NAMALWA (cell line): ENCODE results near the gene ZDBF2.
"Not testable (repeated sequence)": the region's sequence is repeated elsewhere in the genome, so short reads cannot be mapped to it uniquely, and the experiment has no call there.

Experiments
- DNase-seq: peaks from one replicate; pipeline ENCODE4 v3.0.0-alpha.2; 2015; ENCODE audit warnings: low spot score

ZDBF2 gene

DNA sequence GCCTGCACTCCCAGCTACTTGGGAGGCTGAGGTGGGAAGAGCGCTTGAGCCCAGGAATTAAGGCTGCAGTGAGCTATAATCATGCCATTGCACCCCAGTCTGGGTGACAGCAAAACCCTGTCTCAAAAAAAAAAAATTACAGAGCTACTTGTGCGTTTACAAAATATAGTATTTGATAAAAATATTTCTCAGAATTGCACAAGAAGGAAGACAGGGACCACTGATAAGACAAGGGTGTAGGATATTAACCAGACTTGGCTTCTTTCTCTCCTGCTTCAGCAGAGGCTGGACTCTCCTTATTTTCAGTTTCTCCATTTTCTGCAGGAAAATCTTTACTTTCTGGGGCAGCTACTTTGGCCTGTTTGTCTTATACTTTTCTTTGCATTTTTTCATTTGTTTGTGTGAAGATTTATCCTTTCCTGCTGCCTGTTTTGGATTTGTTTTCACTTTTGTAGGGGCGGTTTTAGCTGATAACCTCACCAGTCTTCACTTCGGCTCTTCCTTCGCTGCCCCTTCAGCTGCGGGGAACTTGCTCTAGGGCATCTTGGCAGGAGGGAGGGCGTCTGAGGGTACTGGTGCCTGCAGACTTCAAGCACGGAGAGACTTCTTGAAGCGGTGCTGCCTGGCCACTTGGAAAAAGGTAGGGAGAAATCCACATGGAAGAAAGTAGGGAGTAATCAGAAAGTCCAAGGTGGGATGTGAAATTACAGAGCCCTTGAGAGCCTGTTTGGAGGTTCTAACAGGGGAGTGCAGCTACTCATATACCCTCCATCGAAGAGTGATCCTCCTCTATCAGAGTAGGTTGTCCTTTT, 14.9 kb upstream of the ZDBF2 start:
- no peak for DNase-seq

DNA sequence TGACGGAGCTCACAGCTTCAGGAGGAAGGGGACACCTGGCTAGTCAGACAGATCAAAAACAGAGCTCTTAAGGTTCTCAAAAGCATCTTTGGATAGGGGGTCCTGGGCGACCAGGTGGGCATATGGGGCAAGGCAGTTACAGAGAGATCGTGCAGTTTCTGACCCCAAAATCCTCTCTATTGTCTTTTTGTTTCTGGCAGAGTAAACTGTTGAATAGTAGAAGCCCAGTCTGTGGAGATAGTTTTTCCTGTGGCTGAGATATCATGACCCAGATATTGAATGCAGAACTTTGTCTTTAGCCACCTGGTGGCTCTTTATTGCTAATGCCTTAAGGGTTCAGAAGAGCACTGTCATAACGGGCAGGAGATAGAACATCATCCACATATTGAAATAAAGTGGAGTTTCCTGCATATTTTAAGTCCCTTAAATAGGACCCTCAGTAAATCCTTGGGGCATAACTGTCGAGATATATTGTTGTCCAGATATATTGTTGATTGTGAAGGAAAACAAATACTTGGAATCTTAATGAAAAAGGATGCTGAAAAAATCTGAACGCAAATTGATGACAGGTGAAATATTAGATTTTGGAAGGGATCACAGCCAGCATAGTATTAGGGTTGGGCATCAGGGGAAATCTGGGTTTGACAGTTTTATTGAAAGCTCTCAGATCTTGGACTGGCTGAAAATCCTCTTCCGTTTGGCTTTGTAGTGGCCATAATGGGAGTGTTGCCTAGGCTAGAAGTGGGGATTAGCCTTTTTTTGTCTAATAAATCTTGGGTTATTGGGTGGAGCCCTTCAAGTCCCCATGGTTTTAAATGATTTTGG, 14.1 kb upstream of the ZDBF2 start:
- DNase-seq, result peak; percentile 69

DNA sequence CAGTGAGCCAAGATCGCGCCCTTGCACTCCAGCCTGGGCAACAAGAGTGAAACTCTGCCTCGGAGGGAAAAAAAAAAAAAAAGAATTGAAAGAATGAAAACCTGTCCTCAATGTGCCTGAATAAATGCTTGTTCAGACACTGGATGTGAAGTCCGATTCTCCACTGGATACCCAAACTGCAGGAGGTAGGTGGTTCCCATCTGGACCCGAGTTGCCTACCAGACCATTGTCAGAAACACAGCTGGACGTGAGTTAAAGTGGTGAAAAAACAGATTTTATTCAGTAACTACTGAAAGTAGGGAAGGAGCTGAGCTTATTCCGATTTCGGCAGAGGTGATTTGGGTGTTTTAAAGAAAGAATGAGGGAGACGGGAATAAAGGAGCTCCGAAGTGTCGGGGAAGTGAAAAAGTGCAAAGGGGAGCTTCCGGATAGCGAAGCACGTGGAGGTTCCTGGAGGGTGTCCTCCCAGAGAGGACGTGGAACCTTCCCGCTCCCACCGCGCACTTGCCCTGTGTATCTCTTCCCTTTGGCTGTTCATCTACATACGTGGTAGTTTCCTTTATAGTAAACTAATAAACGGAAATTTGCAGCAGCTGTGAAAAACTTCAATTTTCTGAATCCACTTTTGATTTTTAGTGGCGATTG, 10.4 kb upstream of the ZDBF2 start:
- DNase-seq, result no peak

DNA sequence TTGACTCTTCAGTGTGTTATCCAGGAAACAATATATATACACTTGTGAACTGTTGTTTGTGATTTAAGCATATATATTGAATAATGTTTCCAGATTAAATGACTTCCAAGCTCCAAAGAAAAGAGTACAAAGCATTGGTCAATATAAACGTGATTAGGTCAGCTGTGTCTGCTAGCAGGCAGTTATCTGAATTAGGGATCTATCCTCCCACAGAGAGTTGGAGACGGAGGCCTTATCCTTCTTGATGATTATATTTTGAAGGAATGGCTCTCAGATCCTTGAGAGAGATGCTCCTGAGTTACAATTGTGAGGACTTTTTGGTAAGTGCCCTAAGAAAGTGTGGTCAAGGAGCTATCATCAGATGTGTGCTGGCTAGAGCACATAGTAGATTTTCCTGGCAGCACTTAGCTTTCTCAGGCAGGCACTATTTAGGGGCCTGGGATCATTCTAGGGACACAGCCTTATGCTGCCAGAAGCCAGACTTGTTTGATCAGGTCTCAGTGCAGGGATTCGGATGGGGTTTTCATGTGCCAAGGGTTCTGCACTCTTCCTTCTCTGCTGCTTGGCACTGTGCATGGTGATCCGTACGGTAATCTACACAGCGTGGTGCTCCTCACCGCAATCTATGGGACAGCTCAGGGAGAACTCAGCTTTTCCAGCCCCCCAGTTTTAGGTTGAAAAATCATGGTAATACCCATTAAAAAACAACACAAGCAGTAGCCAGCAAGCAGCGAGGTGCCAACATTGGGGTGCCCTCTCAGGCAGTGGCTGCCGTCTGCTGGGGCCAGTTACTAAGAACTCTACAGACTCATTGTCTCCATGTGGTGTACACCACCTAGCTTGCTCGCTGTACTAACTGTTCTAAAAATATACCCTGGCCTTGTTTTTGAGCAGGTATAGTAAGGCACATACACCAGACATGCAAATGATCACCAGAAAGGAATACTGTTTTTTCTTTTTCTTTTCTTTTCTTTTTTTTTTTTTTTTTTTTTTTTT, 8.0 kb upstream of the ZDBF2 start:
- DNase-seq, result no peak

DNA sequence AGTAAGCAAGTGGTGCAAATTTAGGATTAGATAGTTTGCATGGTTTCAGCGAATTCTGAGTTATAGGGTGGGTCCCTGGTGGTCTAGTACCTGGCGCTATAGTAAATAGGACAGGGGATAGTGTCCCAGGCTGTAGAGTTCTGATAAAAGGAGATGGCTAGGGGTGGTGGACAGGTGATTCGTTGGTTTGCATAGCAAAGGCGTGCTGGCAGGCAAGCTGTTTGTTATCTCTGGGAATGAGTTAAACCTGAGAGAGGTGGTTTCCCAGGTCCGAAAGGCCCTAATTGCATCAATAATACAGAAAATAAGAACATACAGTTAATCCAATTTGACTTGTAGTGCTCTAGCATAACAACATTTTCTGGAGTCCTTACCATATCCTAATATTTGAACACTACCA, 6.9 kb upstream of the ZDBF2 start:
- no peak for DNase-seq

DNA sequence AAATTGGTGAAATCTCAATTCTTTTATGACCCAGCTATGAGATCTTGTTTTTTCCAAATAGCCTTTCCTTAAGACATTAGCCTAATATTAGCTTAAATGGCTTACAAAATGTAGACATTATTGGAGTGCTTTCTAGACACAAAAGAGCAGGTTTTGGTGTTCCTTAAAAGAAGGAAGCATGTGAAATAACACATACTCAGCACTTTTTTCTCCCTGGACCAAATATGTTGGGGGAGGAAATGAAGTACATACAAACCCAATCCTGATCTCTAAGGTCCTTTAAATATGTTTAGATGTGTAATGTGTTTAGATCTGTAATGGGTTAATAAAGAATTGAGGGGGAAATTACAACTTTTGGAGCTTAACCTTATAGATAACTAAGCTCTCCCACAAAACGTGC, 3.4 kb upstream of the ZDBF2 start:
- DNase-seq, result no peak

DNA sequence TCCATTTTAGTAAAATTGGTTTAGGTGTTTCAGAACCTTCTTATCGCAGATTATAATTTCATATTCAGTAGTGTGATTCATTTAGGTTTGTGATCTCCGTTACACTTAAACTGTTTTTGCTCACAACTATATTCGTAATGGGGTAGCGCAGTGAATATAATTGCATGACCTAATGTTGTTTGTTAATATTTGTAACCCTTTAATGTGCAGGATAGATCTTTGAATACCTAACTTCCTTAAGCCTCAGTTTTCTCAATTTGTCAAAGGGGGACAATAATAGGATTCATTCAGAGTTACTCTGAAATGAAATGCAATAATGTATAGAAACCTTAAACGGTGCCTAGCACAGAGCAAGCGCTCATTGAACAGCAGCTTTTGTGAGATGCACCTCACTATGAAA, 558 bp upstream of the ZDBF2 start:
- DNase-seq, result peak; percentile 6

DNA sequence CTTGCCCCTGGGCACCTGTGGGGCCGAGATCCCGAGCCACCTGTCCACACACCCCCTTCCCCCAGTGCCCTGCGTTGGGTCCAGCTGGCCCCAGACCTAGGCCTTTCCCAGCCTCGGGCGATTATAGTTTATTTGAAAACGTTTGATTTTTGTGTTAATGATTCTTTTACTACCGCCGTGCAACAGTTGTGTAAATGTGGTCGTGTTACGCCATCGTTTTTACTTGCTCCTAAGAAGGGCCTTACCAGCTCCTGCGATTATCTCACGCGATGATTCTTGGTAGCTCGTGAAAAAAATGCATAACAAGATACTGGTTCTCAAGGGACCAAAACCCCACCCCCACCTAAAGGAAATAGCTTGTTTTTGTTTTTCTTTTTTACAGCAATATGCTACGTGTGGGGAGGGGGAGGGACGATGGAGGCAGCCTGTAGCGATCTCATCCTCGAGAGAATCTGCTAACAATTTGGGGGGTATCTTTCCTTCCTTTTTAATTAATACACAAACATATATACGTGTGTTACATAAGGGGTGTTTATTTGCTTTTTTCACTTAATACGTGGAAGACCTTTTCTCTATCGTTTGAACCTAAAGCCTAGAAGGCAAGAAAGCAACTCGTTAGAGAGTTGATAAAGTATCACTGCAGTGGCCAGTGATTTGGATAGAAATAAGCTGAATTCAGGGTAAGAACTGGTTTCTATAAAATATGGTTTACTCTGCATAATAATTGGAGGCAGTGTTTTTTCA, 1.0 kb downstream of the ZDBF2 start:
- peak; percentile 84 for DNase-seq

DNA sequence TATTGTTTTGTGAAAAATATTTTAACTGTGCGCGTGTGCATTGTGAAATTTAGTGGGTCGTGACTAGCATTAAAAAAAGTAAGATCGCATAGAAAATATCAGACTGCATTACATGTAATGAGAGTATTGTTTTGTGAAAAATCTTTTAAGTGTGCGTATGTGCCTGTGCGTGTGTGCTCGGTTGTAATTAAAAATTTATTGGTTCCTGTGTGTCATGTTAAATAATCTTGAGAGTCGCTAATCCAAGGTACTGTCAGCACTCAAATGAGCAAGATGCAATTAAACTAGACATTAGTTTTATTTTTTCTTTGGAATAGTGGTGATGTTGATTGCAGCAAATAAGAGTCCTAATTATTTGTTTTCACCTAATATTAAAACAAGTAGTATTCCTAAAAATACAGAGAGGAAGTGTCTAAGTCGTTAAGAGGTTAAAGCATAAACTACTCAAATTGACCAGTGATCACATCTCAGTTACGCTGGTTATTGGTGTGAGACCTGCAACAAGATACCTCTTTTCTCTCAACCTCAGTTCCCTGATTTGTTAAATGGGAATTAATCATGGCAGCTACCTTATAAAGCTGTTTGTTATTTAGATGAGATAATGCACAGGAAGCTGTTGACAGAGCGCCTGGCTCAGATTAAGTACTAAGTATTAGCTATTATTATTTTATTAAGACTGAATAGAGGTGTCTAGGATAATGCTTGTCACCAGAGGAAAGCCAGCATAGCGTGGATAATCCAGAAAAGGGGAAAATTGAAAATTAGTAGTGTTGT, 1.9 kb downstream of the ZDBF2 start:
- peak; percentile 27 for DNase-seq

DNA sequence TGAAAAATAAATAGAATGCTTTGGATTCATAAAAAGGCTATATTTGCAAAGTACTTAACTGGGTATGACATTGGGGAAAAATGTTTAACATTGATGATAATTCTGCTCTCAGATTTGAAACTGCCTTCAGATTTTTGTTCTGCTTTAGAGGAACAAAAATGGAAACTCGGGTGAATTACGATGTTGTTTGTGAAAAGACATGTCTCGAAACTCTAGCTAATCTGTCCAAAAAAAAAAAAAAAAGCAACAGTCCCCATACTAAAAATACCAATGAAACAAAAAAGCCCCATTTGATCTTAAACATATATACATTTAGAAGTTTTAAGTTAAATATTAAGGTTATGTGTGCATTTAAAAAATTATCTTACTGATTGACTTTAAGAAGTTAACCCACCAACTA, 3.0 kb downstream of the ZDBF2 start:
- peak; percentile 21 for DNase-seq

DNA sequence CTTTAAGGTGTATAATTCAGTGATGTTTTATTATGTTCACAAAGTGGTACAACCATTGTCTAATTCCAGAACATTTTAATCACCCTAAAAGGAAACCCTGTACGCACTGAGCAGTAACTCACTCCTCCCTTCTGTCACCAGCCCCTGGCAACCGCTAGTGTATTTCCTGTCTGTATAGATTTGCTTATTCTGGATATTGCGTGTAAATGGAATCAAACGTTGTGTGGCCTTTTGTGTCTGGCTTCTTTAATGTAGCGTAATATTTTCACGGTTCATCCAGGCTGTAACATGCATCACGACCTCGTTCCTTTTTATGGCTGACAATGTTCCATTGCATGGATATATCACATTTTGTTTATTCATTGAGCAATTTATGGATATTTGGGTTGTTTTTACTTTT, 8.3 kb downstream of the ZDBF2 start:
- no peak for DNase-seq

DNA sequence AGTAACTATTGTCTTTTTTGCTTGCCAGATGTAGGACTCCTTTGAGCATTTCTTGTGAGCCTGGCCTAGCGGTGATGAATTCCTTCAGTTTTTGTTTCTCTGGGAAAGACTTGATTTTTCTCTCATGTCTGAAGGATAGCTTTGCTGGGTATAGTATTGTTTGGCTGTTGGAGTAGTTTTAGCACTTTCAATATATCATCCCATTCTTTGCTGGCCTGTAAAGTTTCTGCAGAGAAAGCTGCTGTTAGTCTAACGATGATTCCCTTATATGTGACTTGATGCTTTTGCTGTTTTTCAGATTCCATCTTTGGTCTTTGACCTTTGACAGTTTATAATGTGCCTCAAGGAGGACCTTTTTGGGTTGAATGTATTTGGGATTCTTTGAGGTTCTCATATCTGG, 12.7 kb downstream of the ZDBF2 start:
- DNase-seq, result no peak

DNA sequence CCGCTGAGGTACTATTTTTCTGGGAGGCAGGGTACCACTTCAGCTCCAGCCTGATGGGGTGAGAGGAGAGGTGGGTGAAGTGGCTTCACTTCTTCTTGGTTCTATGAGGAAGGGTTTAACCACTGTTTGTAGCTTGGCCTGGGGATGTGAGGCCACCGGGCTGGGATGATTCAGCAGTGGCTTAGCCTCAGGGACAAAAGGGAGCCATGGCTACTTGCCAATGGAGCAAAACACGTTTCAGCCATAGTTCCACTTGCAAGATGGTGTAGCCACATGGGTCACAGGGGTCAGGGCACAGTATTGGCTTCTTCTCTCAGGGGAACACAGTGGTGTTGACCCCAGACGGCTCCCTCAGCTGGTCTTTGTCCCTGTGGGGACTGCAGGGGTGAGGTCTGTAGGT, 14.9 kb downstream of the ZDBF2 start:
- no peak for DNase-seq

DNA sequence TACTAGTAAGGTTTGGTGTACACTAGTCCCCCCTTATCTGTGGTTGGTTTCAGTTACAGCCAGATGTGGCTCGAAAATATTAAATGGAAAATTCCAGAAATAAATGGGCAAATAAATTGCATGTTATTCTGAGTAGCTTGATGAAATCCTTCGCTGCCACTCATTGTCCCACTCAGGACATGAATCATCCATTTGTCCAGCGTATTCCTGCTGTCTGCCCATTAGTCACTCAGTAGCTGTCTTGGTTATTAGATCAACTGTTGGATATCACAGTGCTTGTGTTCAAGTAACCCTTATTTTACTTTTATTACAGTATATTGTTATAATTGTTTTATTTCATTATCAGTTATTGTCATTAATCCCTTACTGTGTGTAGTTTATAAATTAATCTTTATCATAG, 21.7 kb downstream of the ZDBF2 start:
- DNase-seq, result no peak

DNA sequence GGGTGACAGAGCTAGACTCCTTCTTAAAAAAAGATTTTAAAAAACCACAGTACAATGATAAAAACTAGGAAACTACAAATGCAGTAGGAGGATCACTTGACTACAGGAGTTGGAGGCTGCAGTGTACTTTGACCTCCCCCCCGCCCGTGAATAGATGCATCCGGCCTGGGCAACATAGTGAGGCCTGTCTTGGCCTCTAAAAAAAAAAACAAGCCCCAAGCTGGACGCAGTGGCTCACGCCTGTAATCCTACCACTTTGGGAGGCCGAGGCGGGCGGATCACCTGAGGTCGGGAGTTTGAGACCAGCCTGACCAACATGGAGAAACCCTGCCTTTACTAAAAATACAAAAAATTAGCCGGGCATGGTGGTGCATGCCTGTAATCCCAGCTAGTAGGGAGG, 25.1 kb downstream of the ZDBF2 start:
- DNase-seq, result not testable (repeated sequence)

DNA sequence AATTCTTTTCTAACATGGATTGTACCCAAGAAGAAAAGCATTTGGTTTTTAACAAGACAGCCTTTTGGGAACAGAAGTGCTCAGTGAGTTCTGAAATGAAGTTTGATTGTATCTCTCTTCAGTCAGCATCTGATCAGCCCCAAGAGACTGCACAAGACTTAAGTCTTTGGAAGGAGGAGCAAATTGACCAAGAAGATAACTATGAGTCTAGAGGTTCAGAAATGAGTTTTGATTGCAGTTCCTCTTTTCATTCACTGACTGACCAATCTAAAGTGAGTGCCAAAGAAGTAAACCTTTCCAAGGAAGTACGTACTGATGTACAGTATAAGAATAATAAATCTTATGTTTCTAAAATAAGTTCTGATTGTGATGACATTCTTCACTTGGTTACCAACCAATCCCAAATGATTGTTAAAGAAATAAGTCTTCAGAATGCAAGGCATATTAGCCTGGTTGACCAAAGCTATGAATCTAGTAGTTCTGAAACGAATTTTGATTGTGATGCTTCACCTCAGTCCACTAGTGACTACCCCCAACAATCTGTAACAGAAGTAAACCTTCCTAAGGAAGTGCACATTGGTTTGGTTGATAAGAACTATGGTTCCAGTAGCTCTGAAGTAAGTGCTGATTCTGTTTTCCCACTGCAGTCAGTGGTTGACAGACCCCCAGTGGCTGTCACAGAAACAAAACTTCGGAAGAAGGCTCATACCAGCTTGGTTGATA, 31.2 kb downstream of the ZDBF2 start:
- no peak for DNase-seq

DNA sequence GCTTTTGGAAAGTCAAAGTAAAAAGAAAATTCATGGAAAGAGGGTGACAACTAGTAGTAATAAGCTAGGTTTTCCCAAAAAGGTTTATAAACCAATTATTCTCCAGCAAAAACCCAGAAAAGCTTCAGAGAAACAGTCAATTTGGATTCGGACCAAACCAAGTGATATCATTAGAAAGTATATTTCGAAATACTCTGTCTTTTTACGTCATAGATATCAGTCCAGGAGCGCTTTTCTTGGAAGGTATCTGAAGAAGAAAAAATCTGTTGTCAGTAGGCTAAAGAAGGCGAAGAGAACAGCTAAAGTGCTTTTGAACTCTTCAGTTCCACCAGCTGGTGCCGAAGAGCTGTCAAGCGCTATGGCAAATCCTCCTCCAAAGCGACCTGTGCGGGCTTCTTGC, 36.6 kb downstream of the ZDBF2 start:
- no peak for DNase-seq

DNA sequence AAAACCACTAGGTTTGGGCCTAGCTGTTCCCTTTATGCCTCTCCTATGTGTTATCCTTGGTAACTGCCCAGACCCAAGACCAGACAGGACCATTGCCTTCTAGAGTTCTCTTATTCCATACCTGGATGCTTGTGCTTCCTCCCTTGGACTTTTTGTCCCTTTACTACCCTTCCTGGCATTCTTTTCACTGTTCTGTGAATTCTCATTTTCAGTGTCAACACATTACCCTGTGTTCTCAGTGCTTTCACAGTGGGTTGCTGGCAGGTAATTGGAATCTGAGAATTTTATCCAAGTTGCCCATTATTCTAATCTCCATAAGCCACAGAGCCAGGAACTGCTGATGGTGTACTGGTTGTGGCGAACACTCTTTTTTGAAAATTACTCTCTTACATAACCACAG, 41.7 kb downstream of the ZDBF2 start:
- no peak for DNase-seq

DNA sequence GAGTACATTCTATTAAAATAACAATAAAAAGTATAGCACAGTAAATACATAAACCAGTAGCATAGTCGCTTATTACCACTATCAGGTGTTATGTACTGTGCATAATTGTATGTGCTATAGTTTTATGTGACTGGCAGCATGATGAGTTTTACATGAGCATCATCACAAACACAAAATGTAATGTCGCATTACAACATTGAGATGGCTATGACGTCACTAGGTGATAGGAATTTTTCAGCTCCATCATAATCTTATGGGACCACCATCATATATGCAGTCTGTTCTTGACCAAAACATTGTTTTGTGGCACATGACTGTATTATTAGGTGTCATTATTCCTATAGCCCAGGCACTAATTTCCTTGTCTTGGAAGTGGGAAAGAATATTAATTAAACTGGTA, 48.6 kb downstream of the ZDBF2 start:
- no peak for DNase-seq

DNA sequence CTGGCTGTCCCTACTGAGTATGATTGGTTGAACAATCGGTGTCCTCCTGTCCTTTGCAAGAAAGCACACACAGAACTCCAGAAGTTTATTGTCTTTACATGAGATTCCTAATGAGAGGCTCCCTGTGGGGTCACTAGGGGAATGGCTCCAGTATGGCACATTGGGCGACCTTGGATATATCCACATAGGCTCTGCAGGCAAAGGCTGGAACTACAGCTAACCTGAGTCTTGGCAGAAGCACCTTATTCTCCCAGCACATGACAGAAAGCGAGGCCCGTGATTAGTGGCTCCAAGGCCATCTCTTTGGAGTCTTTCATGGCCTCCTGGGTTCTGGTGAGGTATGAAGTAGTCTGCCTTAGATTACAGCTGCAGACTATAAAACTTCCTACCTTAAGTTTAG, 49.0 kb downstream of the ZDBF2 start:
- peak; percentile 11 for DNase-seq
